HepG2 (cell line): Measurements from ENCODE around the gene HSD3B7. TPM values are rescaled to one million over a fixed set of nuclear protein-coding genes. Genes with fewer than 3 reads are reported as not detected.
A peak's percentile ranks its signal among the peaks of the same experiment; 100 is the strongest.

Experiments
- ARNT ChIP-seq: fragments of 450-650 bp; IDR thresholded peaks from 2 replicates; pipeline ENCODE4 v1.6.1; 2017
- ATM ChIP-seq: fragments of 450-650 bp; IDR thresholded peaks from 2 replicates; pipeline ENCODE4 v1.7.1; 2017; ENCODE audit warnings: mild to moderate bottlenecking, borderline replicate concordance
- GATAD2A ChIP-seq: IDR thresholded peaks from 2 replicates; pipeline ENCODE4 v1.6.1; 2016
- HNRNPL ChIP-seq: fragments of 200-400 bp; formaldehyde crosslinking; IDR thresholded peaks from 2 replicates; pipeline ENCODE4 v1.6.1; 2017; ENCODE audit warnings: mild to moderate bottlenecking, low read depth, low read length
- KLF9 ChIP-seq: IDR thresholded peaks from 2 replicates; pipeline ENCODE4 v1.6.1; 2016; ENCODE audit warnings: low read depth
- MTA1 ChIP-seq: sonication (generic); formaldehyde crosslinking; IDR thresholded peaks from 2 replicates; pipeline ENCODE4 v1.4.0; 2020; ENCODE audit warnings: missing genetic modification reagents, mild to moderate bottlenecking, borderline replicate concordance
- PHF21A ChIP-seq: sonication (generic); formaldehyde crosslinking; IDR thresholded peaks from 2 replicates; pipeline ENCODE4 v1.5.0; 2020; ENCODE audit warnings: mild to moderate bottlenecking, missing genetic modification reagents
- RARA ChIP-seq: IDR thresholded peaks from 2 replicates; pipeline ENCODE4 v1.6.1; 2016; ENCODE audit warnings: missing genetic modification reagents, missing compliant biosample characterization
- SAP130 ChIP-seq: IDR thresholded peaks from 2 replicates; pipeline ENCODE4 v1.6.1; 2016; ENCODE audit warnings: low read depth
- SNAI1 ChIP-seq: sonication (generic); formaldehyde crosslinking; IDR thresholded peaks from 2 replicates; pipeline ENCODE4 v1.5.0; 2020; ENCODE audit warnings: mild to moderate bottlenecking, missing genetic modification reagents, borderline replicate concordance
- ZNF263 ChIP-seq: sonication (generic); formaldehyde crosslinking; IDR thresholded peaks from 2 replicates; pipeline ENCODE4 v1.4.0; 2020; ENCODE audit warnings: missing genetic modification reagents
- ZNF451 ChIP-seq: sonication (generic); formaldehyde crosslinking; IDR thresholded peaks from 2 replicates; pipeline ENCODE4 v1.5.0; 2020; ENCODE audit warnings: mild to moderate bottlenecking, missing genetic modification reagents
- ZNF484 ChIP-seq: sonication (generic); formaldehyde crosslinking; IDR thresholded peaks from 2 replicates; pipeline ENCODE4 v1.5.1; 2020; ENCODE audit warnings: mild to moderate bottlenecking, low read depth, missing genetic modification reagents, borderline replicate concordance
- polyA plus RNA-seq, 8 experiments: library from polyadenylated mRNA; depleted of rRNA in 3 of 8; stranded (reverse) in 7 of 8; unstranded in 1 of 8; fragments of >200 nt; fragmentation: Illumina TruSeq in 4 of 8; extraction: Trizol in 4 of 8; gene quantifications; 2 replicates each; pipeline versions ENCODE4 v1.2.1 to v1.2.3, GENCODE V29; 2011 to 2016; ENCODE audit warnings: low read depth in 4 of 8, missing spikeins in 1 of 8, mixed read lengths in 1 of 8; ENCODE audit not compliant: insufficient read depth in 1 of 8
- total RNA-seq, 5 experiments: library from RNA; depleted of rRNA; stranded (reverse); fragments of >200 nt; fragmentation: Illumina TruSeq; extraction: Trizol; gene quantifications; 2 replicates each; pipeline ENCODE4 v1.2.3, GENCODE V29; 2016; ENCODE audit warnings: low read depth in 1 of 5
- TF ChIP-seq, protein P1 (sequence below): sonication (generic); formaldehyde crosslinking; IDR thresholded peaks from 2 replicates; pipeline ENCODE4 v1.4.0; 2020; ENCODE audit warnings: mild to moderate bottlenecking, missing genetic modification reagents
- TF ChIP-seq, protein P2 (sequence below): sonication (generic); formaldehyde crosslinking; IDR thresholded peaks from 2 replicates; pipeline ENCODE4 v1.4.0; 2020; ENCODE audit warnings: mild to moderate bottlenecking, low read depth, missing genetic modification reagents
- TF ChIP-seq, protein P3 (sequence below), 2 experiments: fragments of 450-650 bp in 1 of 2; sonication (generic) in 1 of 2; formaldehyde crosslinking; IDR thresholded peaks; 2 replicates each; pipeline versions ENCODE4 v1.5.0 to v1.8.0; 2020 to 2022; ENCODE audit warnings: mild to moderate bottlenecking in 1 of 2, missing genetic modification reagents in 1 of 2
- TF ChIP-seq, protein P4 (sequence below): sonication (generic); formaldehyde crosslinking; IDR thresholded peaks from 2 replicates; pipeline ENCODE4 v1.4.0; 2020; ENCODE audit warnings: missing genetic modification reagents
- TF ChIP-seq, protein P5 (sequence below): sonication (generic); formaldehyde crosslinking; IDR thresholded peaks from 2 replicates; pipeline ENCODE4 v1.4.0; 2020; ENCODE audit warnings: low read depth, missing genetic modification reagents
- TF ChIP-seq, protein P6 (sequence below): sonication (generic); formaldehyde crosslinking; IDR thresholded peaks from 2 replicates; pipeline ENCODE4 v1.8.0; 2022; ENCODE audit warnings: missing genetic modification reagents, mild to moderate bottlenecking, borderline replicate concordance

Gene HSD3B7
- total and polyA plus RNA-seq, 2 of the 13 experiments (the other 11 are each of a cell fraction or from before 2014, with no cell fraction given), result 32.9 to 69.7 TPM

DNA sequence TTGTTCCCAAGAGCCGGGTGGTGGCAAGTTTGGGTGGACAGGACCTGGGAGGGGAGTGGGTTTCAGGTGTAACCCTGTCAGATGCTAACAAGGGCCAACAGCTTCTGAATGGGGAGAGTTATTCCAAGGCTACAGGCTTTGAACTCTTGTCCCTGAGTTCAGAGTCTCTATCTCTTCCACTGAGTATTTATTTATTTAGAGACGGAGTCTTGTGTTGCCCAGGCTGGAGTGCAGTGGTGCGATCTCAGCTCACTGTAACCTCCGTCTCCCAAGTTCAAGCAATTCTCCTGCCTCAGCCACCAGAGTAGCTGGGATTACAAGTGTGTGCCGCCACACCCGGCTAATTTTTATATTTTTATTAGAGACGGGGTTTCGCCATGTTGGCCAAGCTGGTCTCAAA, 30.0 kb upstream of the HSD3B7 start (continued):
- TF ChIP-seq, protein P1, sequence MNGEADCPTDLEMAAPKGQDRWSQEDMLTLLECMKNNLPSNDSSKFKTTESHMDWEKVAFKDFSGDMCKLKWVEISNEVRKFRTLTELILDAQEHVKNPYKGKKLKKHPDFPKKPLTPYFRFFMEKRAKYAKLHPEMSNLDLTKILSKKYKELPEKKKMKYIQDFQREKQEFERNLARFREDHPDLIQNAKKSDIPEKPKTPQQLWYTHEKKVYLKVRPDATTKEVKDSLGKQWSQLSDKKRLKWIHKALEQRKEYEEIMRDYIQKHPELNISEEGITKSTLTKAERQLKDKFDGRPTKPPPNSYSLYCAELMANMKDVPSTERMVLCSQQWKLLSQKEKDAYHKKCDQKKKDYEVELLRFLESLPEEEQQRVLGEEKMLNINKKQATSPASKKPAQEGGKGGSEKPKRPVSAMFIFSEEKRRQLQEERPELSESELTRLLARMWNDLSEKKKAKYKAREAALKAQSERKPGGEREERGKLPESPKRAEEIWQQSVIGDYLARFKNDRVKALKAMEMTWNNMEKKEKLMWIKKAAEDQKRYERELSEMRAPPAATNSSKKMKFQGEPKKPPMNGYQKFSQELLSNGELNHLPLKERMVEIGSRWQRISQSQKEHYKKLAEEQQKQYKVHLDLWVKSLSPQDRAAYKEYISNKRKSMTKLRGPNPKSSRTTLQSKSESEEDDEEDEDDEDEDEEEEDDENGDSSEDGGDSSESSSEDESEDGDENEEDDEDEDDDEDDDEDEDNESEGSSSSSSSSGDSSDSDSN, result no peak; the same call in 1 of the 2 replicates
- TF ChIP-seq SAP130 (CRISPR knock-in tag) (peak; percentile 54; the same call in 1 of the 2 replicates), SNAI1 (CRISPR knock-in tag) (no peak), ATM (no peak), ZNF263 (CRISPR knock-in tag) (no peak), ZNF484 (CRISPR knock-in tag) (no peak), GATAD2A (CRISPR knock-in tag) (peak; percentile 68), RARA (peak; percentile 68; the same call in 1 of the 2 replicates), PHF21A (CRISPR knock-in tag) (peak; percentile 70), MTA1 (CRISPR knock-in tag) (0 out of 2 replicates have a peak, but pooled peaks have one; percentile 20), KLF9 (CRISPR knock-in tag) (no peak), ZNF451 (CRISPR knock-in tag) (no peak), ARNT (no peak), HNRNPL (no peak)
- TF ChIP-seq, protein P2, sequence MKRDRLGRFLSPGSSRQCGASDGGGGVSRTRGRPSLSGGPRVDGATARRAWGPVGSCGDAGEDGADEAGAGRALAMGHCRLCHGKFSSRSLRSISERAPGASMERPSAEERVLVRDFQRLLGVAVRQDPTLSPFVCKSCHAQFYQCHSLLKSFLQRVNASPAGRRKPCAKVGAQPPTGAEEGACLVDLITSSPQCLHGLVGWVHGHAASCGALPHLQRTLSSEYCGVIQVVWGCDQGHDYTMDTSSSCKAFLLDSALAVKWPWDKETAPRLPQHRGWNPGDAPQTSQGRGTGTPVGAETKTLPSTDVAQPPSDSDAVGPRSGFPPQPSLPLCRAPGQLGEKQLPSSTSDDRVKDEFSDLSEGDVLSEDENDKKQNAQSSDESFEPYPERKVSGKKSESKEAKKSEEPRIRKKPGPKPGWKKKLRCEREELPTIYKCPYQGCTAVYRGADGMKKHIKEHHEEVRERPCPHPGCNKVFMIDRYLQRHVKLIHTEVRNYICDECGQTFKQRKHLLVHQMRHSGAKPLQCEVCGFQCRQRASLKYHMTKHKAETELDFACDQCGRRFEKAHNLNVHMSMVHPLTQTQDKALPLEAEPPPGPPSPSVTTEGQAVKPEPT (CRISPR knock-in tag), result 0 out of 2 replicates have a peak, but pooled peaks have one; percentile 29
- TF ChIP-seq, protein P3, sequence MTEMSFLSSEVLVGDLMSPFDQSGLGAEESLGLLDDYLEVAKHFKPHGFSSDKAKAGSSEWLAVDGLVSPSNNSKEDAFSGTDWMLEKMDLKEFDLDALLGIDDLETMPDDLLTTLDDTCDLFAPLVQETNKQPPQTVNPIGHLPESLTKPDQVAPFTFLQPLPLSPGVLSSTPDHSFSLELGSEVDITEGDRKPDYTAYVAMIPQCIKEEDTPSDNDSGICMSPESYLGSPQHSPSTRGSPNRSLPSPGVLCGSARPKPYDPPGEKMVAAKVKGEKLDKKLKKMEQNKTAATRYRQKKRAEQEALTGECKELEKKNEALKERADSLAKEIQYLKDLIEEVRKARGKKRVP (CRISPR knock-in tag; IDR thresholded peaks at IDR 0.05), result no peak
- TF ChIP-seq, protein P4, sequence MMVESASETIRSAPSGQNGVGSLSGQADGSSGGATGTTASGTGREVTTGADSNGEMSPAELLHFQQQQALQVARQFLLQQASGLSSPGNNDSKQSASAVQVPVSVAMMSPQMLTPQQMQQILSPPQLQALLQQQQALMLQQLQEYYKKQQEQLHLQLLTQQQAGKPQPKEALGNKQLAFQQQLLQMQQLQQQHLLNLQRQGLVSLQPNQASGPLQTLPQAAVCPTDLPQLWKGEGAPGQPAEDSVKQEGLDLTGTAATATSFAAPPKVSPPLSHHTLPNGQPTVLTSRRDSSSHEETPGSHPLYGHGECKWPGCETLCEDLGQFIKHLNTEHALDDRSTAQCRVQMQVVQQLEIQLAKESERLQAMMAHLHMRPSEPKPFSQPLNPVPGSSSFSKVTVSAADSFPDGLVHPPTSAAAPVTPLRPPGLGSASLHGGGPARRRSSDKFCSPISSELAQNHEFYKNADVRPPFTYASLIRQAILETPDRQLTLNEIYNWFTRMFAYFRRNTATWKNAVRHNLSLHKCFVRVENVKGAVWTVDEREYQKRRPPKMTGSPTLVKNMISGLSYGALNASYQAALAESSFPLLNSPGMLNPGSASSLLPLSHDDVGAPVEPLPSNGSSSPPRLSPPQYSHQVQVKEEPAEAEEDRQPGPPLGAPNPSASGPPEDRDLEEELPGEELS (CRISPR knock-in tag), result 0 out of 2 replicates have a peak, but pooled peaks have one; percentile 42
- TF ChIP-seq, protein P5, sequence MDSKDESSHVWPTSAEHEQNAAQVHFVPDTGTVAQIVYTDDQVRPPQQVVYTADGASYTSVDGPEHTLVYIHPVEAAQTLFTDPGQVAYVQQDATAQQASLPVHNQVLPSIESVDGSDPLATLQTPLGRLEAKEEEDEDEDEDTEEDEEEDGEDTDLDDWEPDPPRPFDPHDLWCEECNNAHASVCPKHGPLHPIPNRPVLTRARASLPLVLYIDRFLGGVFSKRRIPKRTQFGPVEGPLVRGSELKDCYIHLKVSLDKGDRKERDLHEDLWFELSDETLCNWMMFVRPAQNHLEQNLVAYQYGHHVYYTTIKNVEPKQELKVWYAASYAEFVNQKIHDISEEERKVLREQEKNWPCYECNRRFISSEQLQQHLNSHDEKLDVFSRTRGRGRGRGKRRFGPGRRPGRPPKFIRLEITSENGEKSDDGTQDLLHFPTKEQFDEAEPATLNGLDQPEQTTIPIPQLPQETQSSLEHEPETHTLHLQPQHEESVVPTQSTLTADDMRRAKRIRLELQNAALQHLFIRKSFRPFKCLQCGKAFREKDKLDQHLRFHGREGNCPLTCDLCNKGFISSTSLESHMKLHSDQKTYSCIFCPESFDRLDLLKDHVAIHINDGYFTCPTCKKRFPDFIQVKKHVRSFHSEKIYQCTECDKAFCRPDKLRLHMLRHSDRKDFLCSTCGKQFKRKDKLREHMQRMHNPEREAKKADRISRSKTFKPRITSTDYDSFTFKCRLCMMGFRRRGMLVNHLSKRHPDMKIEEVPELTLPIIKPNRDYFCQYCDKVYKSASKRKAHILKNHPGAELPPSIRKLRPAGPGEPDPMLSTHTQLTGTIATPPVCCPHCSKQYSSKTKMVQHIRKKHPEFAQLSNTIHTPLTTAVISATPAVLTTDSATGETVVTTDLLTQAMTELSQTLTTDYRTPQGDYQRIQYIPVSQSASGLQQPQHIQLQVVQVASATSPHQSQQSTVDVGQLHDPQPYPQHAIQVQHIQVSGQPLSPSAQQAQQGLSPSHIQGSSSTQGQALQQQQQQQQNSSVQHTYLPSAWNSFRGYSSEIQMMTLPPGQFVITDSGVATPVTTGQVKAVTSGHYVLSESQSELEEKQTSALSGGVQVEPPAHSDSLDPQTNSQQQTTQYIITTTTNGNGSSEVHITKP, result no peak
- TF ChIP-seq, protein P6, sequence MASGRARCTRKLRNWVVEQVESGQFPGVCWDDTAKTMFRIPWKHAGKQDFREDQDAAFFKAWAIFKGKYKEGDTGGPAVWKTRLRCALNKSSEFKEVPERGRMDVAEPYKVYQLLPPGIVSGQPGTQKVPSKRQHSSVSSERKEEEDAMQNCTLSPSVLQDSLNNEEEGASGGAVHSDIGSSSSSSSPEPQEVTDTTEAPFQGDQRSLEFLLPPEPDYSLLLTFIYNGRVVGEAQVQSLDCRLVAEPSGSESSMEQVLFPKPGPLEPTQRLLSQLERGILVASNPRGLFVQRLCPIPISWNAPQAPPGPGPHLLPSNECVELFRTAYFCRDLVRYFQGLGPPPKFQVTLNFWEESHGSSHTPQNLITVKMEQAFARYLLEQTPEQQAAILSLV (CRISPR knock-in tag), result 0 out of 2 replicates have a peak, but pooled peaks have one; percentile 1
